Measurements from ENCODE around the gene LRRC28. TPM values are rescaled to one million over a fixed set of nuclear protein-coding genes. Genes with fewer than 3 reads are reported as not detected.
A peak's percentile ranks its signal among the peaks of the same experiment; 100 is the strongest.

LRRC28 gene
- total RNA-seq, 1 donor from 2014 or later: 23.8 TPM

- Histone ChIP-seq H3K9me3 (no peaks in the 10 kb centered on the region), H3K4me3 (no peak overlapping the region), H3K27ac (no peak overlapping the region), H3K27me3 (no peaks in the 10 kb centered on the region), H3K4me1 (peaks cover 23% of the 10 kb centered on the region), H3K36me3 (no peaks in the 10 kb centered on the region)
- DNase-seq (ENCODE audit: extremely low spot score in 2 of 2): no peak
- TF ChIP-seq POLR2A (IDR thresholded peaks at IDR 0.05) (no peak), CTCF (IDR thresholded peaks at IDR 0.05) (no peak), POLR2AphosphoS5 (IDR thresholded peaks at IDR 0.05; ENCODE audit: insufficient read depth in 1 of 2, low read depth in 1 of 2) (no peak)
- intact Hi-C loops (cut with DNase I): no loop called here
These were observed 169.9 kb downstream of the LRRC28 start for GRCh38 chr15:99421172-99421656.

- intact Hi-C loops (cut with DNase I): no loop called here
- Histone ChIP-seq H3K4me1 (peaks cover 23% of the 10 kb centered on the region), H3K9me3 (no peaks in the 10 kb centered on the region), H3K4me3 (no peak overlapping the region), H3K36me3 (no peaks in the 10 kb centered on the region), H3K27ac (no peak overlapping the region), H3K27me3 (no peaks in the 10 kb centered on the region)
- TF ChIP-seq POLR2AphosphoS5 (IDR thresholded peaks at IDR 0.05; ENCODE audit: insufficient read depth in 1 of 2, low read depth in 1 of 2) (no peak), POLR2A (IDR thresholded peaks at IDR 0.05) (no peak), CTCF (IDR thresholded peaks at IDR 0.05) (no peak)
- DNase-seq (ENCODE audit: extremely low spot score in 2 of 2): no peak
These were observed 170.5 kb downstream of the LRRC28 start for GRCh38 chr15:99421758-99422157.

- H3K9me3 ChIP-seq: no peaks in the 10 kb centered on the region
- DNase-seq (ENCODE audit: extremely low spot score in 2 of 2): no peak
- H3K36me3 ChIP-seq: no peaks in the 10 kb centered on the region
- peaks cover 23% of the 10 kb centered on the region for H3K4me1 ChIP-seq
- H3K27me3 ChIP-seq: no peaks in the 10 kb centered on the region
- H3K27ac ChIP-seq: no peak overlapping the region
- TF ChIP-seq POLR2AphosphoS5 (IDR thresholded peaks at IDR 0.05; ENCODE audit: insufficient read depth in 1 of 2, low read depth in 1 of 2) (no peak), CTCF (IDR thresholded peaks at IDR 0.05) (no peak), POLR2A (IDR thresholded peaks at IDR 0.05) (no peak)
- intact Hi-C loops (cut with DNase I): no loop called here
- H3K4me3 ChIP-seq: no peak overlapping the region
These were observed 172.2 kb downstream of the LRRC28 start for GRCh38 chr15:99423186-99424130.

GRCh38 chr15:99424131-99424571, 172.9 kb downstream of the LRRC28 start:
- TF ChIP-seq CTCF (IDR thresholded peaks at IDR 0.05) (no peak), POLR2AphosphoS5 (IDR thresholded peaks at IDR 0.05; ENCODE audit: insufficient read depth in 1 of 2, low read depth in 1 of 2) (no peak), POLR2A (IDR thresholded peaks at IDR 0.05) (no peak)
- DNase-seq (ENCODE audit: extremely low spot score in 2 of 2): no peak
- Histone ChIP-seq H3K9me3 (no peaks in the 10 kb centered on the region), H3K4me3 (no peak overlapping the region), H3K27ac (peak overlapping the region; percentile 78), H3K36me3 (no peaks in the 10 kb centered on the region), H3K27me3 (no peaks in the 10 kb centered on the region), H3K4me1 (peaks cover 23% of the 10 kb centered on the region)
- intact Hi-C loops (cut with DNase I): no loop called here
